ENCODE results near the gene HEG1. TPM values are rescaled to one million over a fixed set of nuclear protein-coding genes. Genes with fewer than 3 reads are reported as not detected.

Gene HEG1
- total RNA-seq, 1 donor from 2014 or later, result 69.6 TPM

GRCh38 chr3:125022206-125022605 lies 33.6 kb downstream of the HEG1 start:
- Mint-ChIP-seq H3K27ac (ENCODE audit: unreplicated experiment) (no peak overlapping the region), H3K4me1 (ENCODE audit: low read depth) (peaks cover 26% of the 10 kb centered on the region), H3K36me3 (ENCODE audit: low read depth) (peaks cover 43% of the 10 kb centered on the region), H3K27me3 (ENCODE audit: low read depth) (no peaks in the 10 kb centered on the region), H3K4me3 (ENCODE audit: unreplicated experiment) (no peak overlapping the region), H3K9me3 (ENCODE audit: low read depth) (no peaks in the 10 kb centered on the region)
- no peak for DNase-seq (ENCODE audit: low spot score)
- TF ChIP-seq, protein P1, sequence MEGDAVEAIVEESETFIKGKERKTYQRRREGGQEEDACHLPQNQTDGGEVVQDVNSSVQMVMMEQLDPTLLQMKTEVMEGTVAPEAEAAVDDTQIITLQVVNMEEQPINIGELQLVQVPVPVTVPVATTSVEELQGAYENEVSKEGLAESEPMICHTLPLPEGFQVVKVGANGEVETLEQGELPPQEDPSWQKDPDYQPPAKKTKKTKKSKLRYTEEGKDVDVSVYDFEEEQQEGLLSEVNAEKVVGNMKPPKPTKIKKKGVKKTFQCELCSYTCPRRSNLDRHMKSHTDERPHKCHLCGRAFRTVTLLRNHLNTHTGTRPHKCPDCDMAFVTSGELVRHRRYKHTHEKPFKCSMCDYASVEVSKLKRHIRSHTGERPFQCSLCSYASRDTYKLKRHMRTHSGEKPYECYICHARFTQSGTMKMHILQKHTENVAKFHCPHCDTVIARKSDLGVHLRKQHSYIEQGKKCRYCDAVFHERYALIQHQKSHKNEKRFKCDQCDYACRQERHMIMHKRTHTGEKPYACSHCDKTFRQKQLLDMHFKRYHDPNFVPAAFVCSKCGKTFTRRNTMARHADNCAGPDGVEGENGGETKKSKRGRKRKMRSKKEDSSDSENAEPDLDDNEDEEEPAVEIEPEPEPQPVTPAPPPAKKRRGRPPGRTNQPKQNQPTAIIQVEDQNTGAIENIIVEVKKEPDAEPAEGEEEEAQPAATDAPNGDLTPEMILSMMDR (IDR thresholded peaks at IDR 0.05), result no peak

DNA sequence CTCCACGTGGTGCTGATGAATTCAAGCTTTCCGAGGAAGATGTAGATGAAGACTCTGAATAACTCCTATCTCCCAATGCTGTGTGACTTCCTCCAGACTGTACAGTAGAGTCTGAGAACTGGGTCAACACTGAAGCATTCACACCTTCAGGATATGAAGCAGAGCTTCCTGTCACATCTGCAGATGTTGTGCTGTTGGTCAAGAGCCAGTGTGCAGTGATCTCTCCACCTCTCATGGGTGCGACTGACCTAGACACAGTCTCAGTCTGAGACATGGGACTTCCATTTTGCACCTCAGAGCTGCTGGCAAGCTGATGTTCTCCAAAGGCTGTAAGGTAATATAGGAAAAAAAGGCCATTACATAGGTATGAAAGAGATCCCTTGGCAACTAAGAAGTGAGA lies 36.5 kb downstream of the HEG1 start:
- H3K4me3 Mint-ChIP-seq (ENCODE audit: unreplicated experiment), result no peak overlapping the region
- no peak for DNase-seq (ENCODE audit: low spot score)
- H3K36me3 Mint-ChIP-seq (ENCODE audit: low read depth), result peaks cover 39% of the 10 kb centered on the region
- peaks cover 11% of the 10 kb centered on the region for H3K4me1 Mint-ChIP-seq (ENCODE audit: low read depth)
- H3K27ac Mint-ChIP-seq (ENCODE audit: unreplicated experiment), result no peak overlapping the region
- no peaks in the 10 kb centered on the region for H3K9me3 Mint-ChIP-seq (ENCODE audit: low read depth)
- TF ChIP-seq, protein P1 (IDR thresholded peaks at IDR 0.05), result no peak
- no peaks in the 10 kb centered on the region for H3K27me3 Mint-ChIP-seq (ENCODE audit: low read depth)

- TF ChIP-seq, protein P1 (IDR thresholded peaks at IDR 0.05), result no peak
- Mint-ChIP-seq H3K9me3 (ENCODE audit: low read depth) (no peaks in the 10 kb centered on the region), H3K36me3 (ENCODE audit: low read depth) (peaks cover 50% of the 10 kb centered on the region), H3K27ac (ENCODE audit: unreplicated experiment) (no peak overlapping the region), H3K27me3 (ENCODE audit: low read depth) (no peaks in the 10 kb centered on the region), H3K4me1 (ENCODE audit: low read depth) (no peaks in the 10 kb centered on the region), H3K4me3 (ENCODE audit: unreplicated experiment) (no peak overlapping the region)
- DNase-seq (ENCODE audit: low spot score), result no peak
These were observed 38.4 kb downstream of the HEG1 start for GRCh38 chr3:125017406-125017805.

GRCh38 chr3:125014570-125015179 lies 41.1 kb downstream of the HEG1 start:
- no peak overlapping the region for H3K4me3 Mint-ChIP-seq (ENCODE audit: unreplicated experiment)
- no peak overlapping the region for H3K27ac Mint-ChIP-seq (ENCODE audit: unreplicated experiment)
- no peaks in the 10 kb centered on the region for H3K4me1 Mint-ChIP-seq (ENCODE audit: low read depth)
- TF ChIP-seq, protein P1 (IDR thresholded peaks at IDR 0.05), result no peak
- no peaks in the 10 kb centered on the region for H3K27me3 Mint-ChIP-seq (ENCODE audit: low read depth)
- peaks cover 59% of the 10 kb centered on the region for H3K36me3 Mint-ChIP-seq (ENCODE audit: low read depth)
- no peaks in the 10 kb centered on the region for H3K9me3 Mint-ChIP-seq (ENCODE audit: low read depth)
- DNase-seq (ENCODE audit: low spot score), result no peak

DNA sequence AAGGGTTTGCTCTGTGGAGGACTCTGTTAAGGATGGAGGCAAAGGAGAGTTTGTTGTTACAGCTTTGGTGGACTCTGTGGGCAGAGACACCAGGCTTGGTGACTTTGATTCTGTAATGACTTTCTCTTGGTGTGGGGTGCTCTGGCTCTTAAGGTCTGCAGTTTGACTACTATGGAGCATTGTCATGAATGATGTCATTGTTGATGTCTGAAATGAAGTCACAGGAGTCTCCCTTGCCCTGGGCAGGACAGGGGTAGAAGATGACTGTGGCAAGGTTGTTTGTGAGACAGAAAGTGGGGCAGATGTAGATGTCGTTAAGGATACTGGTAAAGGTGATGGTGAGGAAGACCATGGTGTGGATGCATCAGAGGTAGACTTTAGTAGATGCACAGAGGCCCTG lies 42.7 kb downstream of the HEG1 start:
- no peaks in the 10 kb centered on the region for H3K4me1 Mint-ChIP-seq (ENCODE audit: low read depth)
- H3K27ac Mint-ChIP-seq (ENCODE audit: unreplicated experiment), result no peak overlapping the region
- no peak for DNase-seq (ENCODE audit: low spot score)
- no peaks in the 10 kb centered on the region for H3K9me3 Mint-ChIP-seq (ENCODE audit: low read depth)
- H3K27me3 Mint-ChIP-seq (ENCODE audit: low read depth), result no peaks in the 10 kb centered on the region
- H3K4me3 Mint-ChIP-seq (ENCODE audit: unreplicated experiment), result no peak overlapping the region
- TF ChIP-seq, protein P1 (IDR thresholded peaks at IDR 0.05), result no peak
- H3K36me3 Mint-ChIP-seq (ENCODE audit: low read depth), result peaks cover 58% of the 10 kb centered on the region
